T-helper 22 cell (primary cell): ENCODE data around the gene PRR7.

ENCODE experiments used
- DNase-seq: peaks from one replicate; pipeline ENCODE4 v3.0.0-alpha.2; 2020; ENCODE audit warnings: low read depth

Gene PRR7

GRCh38 chr5:177499842-177500241 lies 53.2 kb downstream of the PRR7 start:
- no peak for DNase-seq

DNA sequence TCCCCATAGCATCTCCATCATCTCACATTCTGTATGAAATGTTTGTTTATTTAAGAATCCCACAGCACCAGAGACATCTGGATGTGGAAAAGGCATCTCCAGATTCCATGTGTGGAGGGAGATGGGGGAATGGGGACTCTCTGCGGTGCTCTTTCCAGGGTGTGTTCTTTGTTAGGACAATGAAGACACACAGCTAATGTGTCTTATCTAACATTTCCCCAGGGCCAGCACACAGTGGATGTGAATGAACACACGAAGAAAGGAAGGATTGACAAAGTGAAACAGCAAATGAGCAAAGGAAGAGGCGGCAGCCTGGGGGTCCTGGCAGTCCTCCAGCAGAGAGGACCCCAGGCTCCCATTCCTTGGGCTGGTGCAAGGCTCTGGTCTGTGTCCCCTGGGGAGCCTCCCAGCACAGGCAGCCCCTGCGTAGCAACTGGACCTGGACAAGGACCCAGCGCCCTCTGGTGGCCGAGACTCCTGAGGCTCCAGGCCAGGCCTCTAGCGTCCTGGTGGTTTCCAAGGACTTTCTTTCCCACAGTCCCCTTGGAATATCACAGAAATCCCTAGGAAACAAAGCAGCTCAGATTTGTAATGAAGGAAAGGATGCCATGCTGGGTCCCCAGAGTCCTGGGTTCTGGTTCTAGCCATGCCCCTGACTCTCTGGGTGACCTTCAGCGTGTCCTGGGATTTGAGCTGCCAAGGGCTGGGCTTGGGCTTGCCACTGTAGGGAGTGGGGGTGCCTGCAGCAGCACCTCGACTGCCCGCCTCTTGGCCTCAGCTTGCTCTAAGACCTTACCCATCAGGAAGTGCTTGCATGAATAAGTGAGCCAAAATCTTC lies 54.3 kb downstream of the PRR7 start:
- peak; percentile 54 for DNase-seq

GRCh38 chr5:177501874-177502678 lies 55.5 kb downstream of the PRR7 start:
- DNase-seq: no peak

- no peak for DNase-seq
Observed at GRCh38 chr5:177502886-177503285, 56.3 kb downstream of the PRR7 start.

DNA sequence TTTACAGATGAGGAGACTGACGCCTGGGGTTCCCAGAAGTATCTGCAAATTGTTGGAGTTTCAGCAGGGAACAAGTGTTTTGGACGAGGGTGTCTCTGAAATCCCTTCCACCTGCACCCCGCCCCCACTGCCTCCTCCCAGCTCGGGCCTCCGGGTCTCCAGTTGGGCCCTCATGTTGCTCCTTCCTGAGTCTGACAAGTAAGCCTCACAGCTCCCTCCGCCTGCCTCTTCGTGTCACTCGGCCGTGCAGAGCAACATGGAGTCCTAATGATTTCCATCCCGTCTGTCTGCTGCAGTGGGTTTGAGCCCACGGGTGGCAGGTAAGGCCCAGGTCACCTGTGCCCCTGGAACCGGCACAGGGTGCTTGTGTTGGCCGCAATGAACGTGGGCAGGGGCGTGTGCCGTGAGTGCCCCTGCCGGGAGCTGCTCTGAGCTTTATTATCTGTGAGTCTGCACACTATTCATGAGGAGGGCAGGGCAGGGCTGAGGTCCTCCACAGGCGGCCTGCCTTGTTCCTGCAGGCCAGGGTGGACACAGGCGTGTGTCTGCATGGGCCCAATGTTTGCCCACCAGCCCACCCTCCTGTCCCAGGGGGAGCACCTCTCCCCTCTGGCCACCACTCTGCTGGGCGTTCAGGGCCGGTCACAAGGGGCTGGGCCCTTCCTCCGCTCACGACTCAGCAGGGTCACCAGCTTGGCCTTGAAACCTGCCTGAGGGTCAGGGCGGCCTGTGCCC lies 56.9 kb downstream of the PRR7 start:
- no peak for DNase-seq

- no peak for DNase-seq
Observed at GRCh38 chr5:177504086-177505056, 57.8 kb downstream of the PRR7 start.

GRCh38 chr5:177505075-177505474 lies 58.5 kb downstream of the PRR7 start:
- no peak for DNase-seq
